ENCODE data around the gene ELL. TPM values are rescaled to one million over a fixed set of nuclear protein-coding genes. Genes with fewer than 3 reads are reported as not detected.

The ELL gene
- total and polyA plus RNA-seq, 3 experiments from 2014 or later = 22.1 to 25.5 (median 24.4) TPM

DNA sequence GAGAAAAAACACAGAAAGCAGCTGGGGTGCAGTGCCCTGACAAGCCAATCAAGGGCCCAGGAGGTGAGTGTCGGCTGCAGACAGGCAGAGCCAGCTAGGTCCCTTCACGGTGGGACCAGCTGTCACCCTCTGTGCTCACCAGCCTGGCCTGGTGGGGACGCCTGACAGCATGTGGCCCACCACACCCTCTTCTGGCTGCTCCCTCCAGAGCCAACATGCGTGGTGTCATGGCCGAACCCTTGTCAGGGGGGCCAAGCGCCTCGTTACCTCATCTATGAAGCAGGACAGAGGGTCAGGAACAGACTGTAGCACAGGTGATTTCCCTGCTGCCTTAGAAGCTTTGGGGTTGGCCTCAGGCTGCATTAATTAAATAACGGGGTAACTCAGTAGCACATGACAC, 43.9 kb downstream of the ELL start:
- no peaks in the 10 kb centered on the region for H3K36me3 ChIP-seq (ENCODE audit: insufficient read depth, low read length)
- no peaks in the 10 kb centered on the region for H3K9me3 ChIP-seq (ENCODE audit: low read length)
- no peak for DNase-seq
- no peak overlapping the region for H3K4me3 ChIP-seq (ENCODE audit: low read length)
- Mint-ChIP-seq H3K36me3 (peaks cover 0 to 14% (median 0%) of the 10 kb centered on the region in 3 donors), H3K4me1 (peaks cover 82 to 94% (median 88%) of the 10 kb centered on the region in 3 donors), H3K27me3 (no peaks in the 10 kb centered on the region), H3K4me3 (peak overlapping the region; percentile 32 to 86 (median 73)), H3K9me3 (peaks cover 0 to 5% (median 0%) of the 10 kb centered on the region in 5 donors), H3K27ac (peak overlapping the region; percentile 93 to 100 (median 96))
- peaks cover 81% of the 10 kb centered on the region for H3K4me1 ChIP-seq (ENCODE audit: insufficient read depth, low read length)
- no peaks in the 10 kb centered on the region for H3K27me3 ChIP-seq (ENCODE audit: insufficient read depth, low read length, poor library complexity, severe bottlenecking)
- peak overlapping the region; percentile 51 for H3K27ac ChIP-seq (ENCODE audit: low read depth, low read length)
- CTCF ChIA-PET = interaction anchor here (0.9 kb wide), 1 partner anchor 41 kb away, joined by 3 read pairs; no protein-coding TSS in a partner anchor
- POLR2A ChIA-PET = no interaction called here

DNA sequence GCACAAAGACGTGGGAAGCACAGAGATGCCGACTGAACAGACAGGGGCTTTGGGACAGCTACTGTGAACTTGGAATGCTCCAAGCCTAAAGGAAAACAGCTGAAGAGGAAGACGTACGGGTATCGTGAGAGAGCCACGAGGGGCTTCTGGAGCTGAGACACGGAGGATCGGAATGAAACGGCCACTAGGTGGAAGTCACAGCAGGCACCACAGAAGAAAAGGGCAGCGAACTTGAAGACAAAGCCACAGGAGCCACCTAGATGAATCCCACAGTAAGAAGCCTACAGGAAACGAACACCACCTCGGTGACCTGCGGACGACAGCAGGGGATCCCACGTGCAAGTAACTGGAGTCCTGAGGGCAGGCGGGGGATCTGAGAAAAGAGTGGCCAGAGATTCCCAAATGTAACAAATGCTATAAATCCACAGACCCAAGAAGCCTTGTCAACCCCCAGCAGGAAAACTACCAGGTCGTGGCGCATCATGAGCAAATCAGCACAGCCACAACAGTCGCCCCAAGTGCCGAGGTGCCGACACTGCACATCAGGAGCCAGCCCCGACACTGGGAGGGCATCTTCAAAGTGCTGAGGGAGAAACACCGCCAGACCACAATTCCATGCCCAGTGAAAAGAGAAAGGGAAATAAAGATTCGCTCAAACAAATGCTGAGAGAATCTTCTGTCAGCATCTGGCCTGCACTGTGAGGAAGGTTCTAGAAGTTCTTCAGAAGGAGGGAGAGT, 44.7 kb downstream of the ELL start:
- H3K4me1 Mint-ChIP-seq = peaks cover 80 to 93% (median 87%) of the 10 kb centered on the region in 3 donors
- peaks cover 0 to 5% (median 0%) of the 10 kb centered on the region in 5 donors for H3K9me3 Mint-ChIP-seq
- no peak overlapping the region for H3K4me3 ChIP-seq (ENCODE audit: low read length)
- no peaks in the 10 kb centered on the region for H3K9me3 ChIP-seq (ENCODE audit: low read length)
- H3K4me1 ChIP-seq (ENCODE audit: insufficient read depth, low read length) = peaks cover 76% of the 10 kb centered on the region
- no peaks in the 10 kb centered on the region for H3K27me3 Mint-ChIP-seq
- H3K36me3 Mint-ChIP-seq = peaks cover 0 to 19% (median 0%) of the 10 kb centered on the region in 3 donors
- peak in 1 of 5 donors; percentile 50 for DNase-seq
- H3K36me3 ChIP-seq (ENCODE audit: insufficient read depth, low read length) = no peaks in the 10 kb centered on the region
- H3K27me3 ChIP-seq (ENCODE audit: insufficient read depth, low read length, poor library complexity, severe bottlenecking) = no peaks in the 10 kb centered on the region
- H3K27ac Mint-ChIP-seq = peak overlapping the region; percentile 93 to 100 (median 96)
- H3K27ac ChIP-seq (ENCODE audit: low read depth, low read length) = peak overlapping the region; percentile 6
- peak overlapping the region; percentile 32 to 80 (median 73) for H3K4me3 Mint-ChIP-seq
- POLR2A ChIA-PET = interaction anchor here (0.7 to 1.2 kb wide), 2 partner anchors 19 to 80 kb away, joined by 3 read pairs; partner anchors contain the start of gene KXD1
- CTCF ChIA-PET = interaction anchor here (0.9 to 4.2 kb wide), 2 partner anchors 19 to 43 kb away, joined by 3 to 28 read pairs; partner anchors contain the start of gene ELL

DNA sequence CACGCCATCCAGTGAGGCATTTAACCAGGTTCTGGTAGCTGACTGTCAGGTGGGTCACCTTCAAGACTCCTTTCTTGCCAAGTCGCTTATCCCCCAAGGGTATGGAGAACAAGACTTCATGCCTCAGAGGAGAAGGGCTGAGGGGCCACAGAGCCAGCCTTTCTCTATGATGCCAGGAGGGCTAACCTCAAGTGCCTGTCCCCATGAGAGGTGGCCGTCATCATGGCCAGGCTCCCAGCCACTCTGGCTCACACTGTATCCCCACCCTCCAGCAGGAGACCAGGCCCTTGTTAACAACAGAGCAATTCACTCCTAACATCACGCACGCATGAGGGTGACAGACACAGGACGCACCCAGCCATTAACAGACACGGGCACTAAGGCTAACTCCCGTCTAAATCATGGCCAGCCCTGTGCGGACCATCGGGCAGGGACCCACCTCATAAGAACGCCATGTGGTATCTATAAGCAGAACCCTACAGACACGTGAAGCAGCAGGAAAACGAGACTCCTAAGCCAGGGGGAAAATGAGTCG, 45.3 kb downstream of the ELL start:
- ChIA-PET CTCF (interaction anchor here (0.9 to 4.2 kb wide), 3 partner anchors 20 to 43 kb away, joined by 3 to 28 read pairs (median 3); partner anchors contain the start of gene ELL), POLR2A (interaction anchor here (0.7 to 1.2 kb wide), 2 partner anchors 20 to 81 kb away, joined by 3 read pairs; partner anchors contain the start of gene KXD1)
- Mint-ChIP-seq H3K36me3 (peaks cover 0 to 25% (median 0%) of the 10 kb centered on the region in 3 donors), H3K9me3 (peaks cover 0 to 5% (median 0%) of the 10 kb centered on the region in 5 donors), H3K27me3 (no peaks in the 10 kb centered on the region), H3K4me3 (peak overlapping the region; percentile 29 to 80 (median 73)), H3K4me1 (peaks cover 81 to 91% (median 88%) of the 10 kb centered on the region in 3 donors), H3K27ac (peak overlapping the region; percentile 69 to 100 (median 96))
- Histone ChIP-seq H3K4me1 (ENCODE audit: insufficient read depth, low read length) (peaks cover 74% of the 10 kb centered on the region), H3K4me3 (ENCODE audit: low read length) (no peak overlapping the region), H3K36me3 (ENCODE audit: insufficient read depth, low read length) (no peaks in the 10 kb centered on the region), H3K9me3 (ENCODE audit: low read length) (no peaks in the 10 kb centered on the region), H3K27me3 (ENCODE audit: insufficient read depth, low read length, poor library complexity, severe bottlenecking) (no peaks in the 10 kb centered on the region), H3K27ac (ENCODE audit: low read depth, low read length) (no peak overlapping the region)
- DNase-seq = no peak

DNA sequence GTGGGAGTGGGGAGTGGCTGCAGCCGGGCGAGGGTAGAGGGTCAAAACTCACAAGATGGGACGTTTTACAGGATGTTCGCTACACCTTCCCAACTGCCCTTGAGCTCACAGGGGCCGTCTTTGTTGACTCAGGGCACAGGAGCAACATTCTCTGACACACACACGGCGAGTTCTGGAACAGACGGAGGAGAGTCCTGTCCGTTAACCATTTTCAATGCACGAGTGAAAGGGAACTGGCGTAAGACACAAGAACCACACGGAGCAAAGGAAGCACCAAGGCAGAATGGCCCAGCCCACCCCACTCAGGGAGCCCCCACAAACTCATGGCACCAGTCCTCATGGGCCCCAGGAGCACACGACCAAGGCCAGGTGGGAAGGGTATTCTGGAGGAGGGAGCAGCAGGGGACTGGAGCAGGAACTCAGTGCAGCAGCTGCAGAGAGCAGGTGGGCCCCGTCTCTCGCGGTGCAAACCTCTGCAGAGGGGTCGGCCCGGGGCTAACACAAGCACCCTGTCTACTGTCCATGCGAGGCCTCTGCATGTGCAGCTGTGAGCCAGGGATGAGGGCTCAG, 46.0 kb downstream of the ELL start:
- Mint-ChIP-seq H3K4me1 (peaks cover 74 to 89% (median 83%) of the 10 kb centered on the region in 3 donors), H3K36me3 (peaks cover 0 to 32% (median 0%) of the 10 kb centered on the region in 3 donors), H3K27ac (peak overlapping the region; percentile 93 to 100 (median 96)), H3K4me3 (peak overlapping the region; percentile 58 to 92 (median 72)), H3K9me3 (peaks cover 0 to 5% (median 0%) of the 10 kb centered on the region in 5 donors), H3K27me3 (no peaks in the 10 kb centered on the region)
- POLR2A ChIA-PET = interaction anchor here (0.6 to 1.2 kb wide), 4 partner anchors 47 to 593 kb away, joined by 3 to 8 read pairs (median 6); partner anchors contain the start of gene KXD1
- Histone ChIP-seq H3K27me3 (ENCODE audit: insufficient read depth, low read length, poor library complexity, severe bottlenecking) (no peaks in the 10 kb centered on the region), H3K36me3 (ENCODE audit: insufficient read depth, low read length) (no peaks in the 10 kb centered on the region), H3K4me3 (ENCODE audit: low read length) (peak overlapping the region; percentile 8), H3K27ac (ENCODE audit: low read depth, low read length) (peak overlapping the region; percentile 76), H3K9me3 (ENCODE audit: low read length) (no peaks in the 10 kb centered on the region), H3K4me1 (ENCODE audit: insufficient read depth, low read length) (peaks cover 67% of the 10 kb centered on the region)
- CTCF ChIA-PET = interaction anchor here (0.9 to 4.2 kb wide), 5 partner anchors 13 to 113 kb away, joined by 3 to 28 read pairs (median 4); partner anchors contain the start of genes ELL and REX1BD
- DNase-seq = no peak

DNA sequence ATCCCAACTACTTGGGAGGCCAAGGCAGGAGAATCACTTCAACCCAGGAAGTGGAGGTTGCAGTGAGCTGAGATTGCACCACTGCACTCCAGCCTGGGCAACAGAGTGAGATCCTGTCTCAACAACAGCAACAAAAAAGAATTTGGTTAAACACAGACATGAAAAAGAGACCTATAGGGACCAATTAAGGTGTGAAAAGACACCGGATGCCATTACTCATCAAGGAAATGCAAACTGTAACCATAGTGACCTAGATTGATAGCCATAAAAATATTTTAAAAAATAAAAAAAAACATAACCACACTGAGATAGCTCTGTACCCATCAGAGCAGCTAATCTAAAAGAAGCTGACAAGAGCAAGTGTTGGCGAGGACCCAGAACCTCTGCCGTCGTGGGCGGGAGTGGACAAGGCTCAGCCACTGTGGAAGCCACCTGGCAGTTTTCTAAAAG, 46.8 kb downstream of the ELL start:
- Mint-ChIP-seq H3K36me3 (peaks cover 0 to 38% (median 0%) of the 10 kb centered on the region in 3 donors), H3K27ac (peak overlapping the region; percentile 93 to 100 (median 96)), H3K4me1 (peaks cover 73 to 90% (median 81%) of the 10 kb centered on the region in 3 donors), H3K4me3 (peak overlapping the region; percentile 58 to 92 (median 72)), H3K9me3 (peaks cover 0 to 5% (median 0%) of the 10 kb centered on the region in 5 donors), H3K27me3 (no peaks in the 10 kb centered on the region)
- Histone ChIP-seq H3K36me3 (ENCODE audit: insufficient read depth, low read length) (no peaks in the 10 kb centered on the region), H3K4me1 (ENCODE audit: insufficient read depth, low read length) (peaks cover 59% of the 10 kb centered on the region), H3K9me3 (ENCODE audit: low read length) (no peaks in the 10 kb centered on the region), H3K4me3 (ENCODE audit: low read length) (peak overlapping the region; percentile 8), H3K27ac (ENCODE audit: low read depth, low read length) (peak overlapping the region; percentile 76), H3K27me3 (ENCODE audit: insufficient read depth, low read length, poor library complexity, severe bottlenecking) (no peaks in the 10 kb centered on the region)
- ChIA-PET CTCF (interaction anchor here (0.6 to 4.2 kb wide), 7 partner anchors 13 to 231 kb away, joined by 3 to 28 read pairs (median 4); partner anchors contain the start of genes ELL and REX1BD), POLR2A (interaction anchor here (0.6 to 2.7 kb wide), 5 partner anchors 21 to 594 kb away, joined by 3 to 10 read pairs (median 6); partner anchors contain the start of gene KXD1)
- peak in 4 of 5 donors; percentile 35 to 81 (median 57) for DNase-seq

DNA sequence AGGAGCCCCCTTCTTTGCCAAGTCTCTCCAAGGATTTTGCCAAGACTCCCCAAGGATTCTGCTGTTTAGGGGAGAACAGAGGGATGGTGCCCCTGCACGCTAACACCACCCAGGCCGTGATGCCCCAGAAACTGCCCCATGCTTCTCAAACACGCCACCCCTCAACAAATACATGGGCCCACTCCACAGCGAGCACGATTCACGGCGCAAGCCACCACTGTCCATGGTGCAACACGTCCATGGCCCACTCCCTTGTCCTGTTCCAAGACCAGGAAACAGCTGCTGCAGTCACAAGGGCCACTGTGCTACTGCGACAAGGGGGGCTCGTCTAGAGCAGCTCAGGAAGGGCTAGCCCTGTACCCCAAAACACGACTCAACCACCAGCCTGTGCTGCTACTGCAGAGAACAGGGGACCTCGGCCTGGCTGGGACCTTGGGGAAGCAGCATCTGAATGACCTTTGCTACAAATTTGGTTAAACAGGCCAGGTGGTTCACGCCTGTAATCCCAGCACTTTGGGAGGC, 47.4 kb downstream of the ELL start:
- ChIA-PET CTCF (interaction anchor here (0.6 to 4.2 kb wide), 9 partner anchors 13 to 232 kb away, joined by 3 to 28 read pairs (median 4); partner anchors contain the start of genes ELL and REX1BD), POLR2A (interaction anchor here (1.0 to 2.7 kb wide), 3 partner anchors 22 to 83 kb away, joined by 3 to 10 read pairs (median 8); partner anchors contain the start of gene KXD1)
- DNase-seq = no peak
- Histone ChIP-seq H3K4me1 (ENCODE audit: insufficient read depth, low read length) (peaks cover 53% of the 10 kb centered on the region), H3K4me3 (ENCODE audit: low read length) (no peak overlapping the region), H3K27ac (ENCODE audit: low read depth, low read length) (peak overlapping the region; percentile 76), H3K27me3 (ENCODE audit: insufficient read depth, low read length, poor library complexity, severe bottlenecking) (no peaks in the 10 kb centered on the region), H3K36me3 (ENCODE audit: insufficient read depth, low read length) (no peaks in the 10 kb centered on the region), H3K9me3 (ENCODE audit: low read length) (no peaks in the 10 kb centered on the region)
- peaks cover 0 to 41% (median 0%) of the 10 kb centered on the region in 3 donors for H3K36me3 Mint-ChIP-seq
- H3K4me3 Mint-ChIP-seq = peak overlapping the region in 6 of 7 donors; percentile 58 to 92 (median 76)
- H3K27me3 Mint-ChIP-seq = no peaks in the 10 kb centered on the region
- H3K9me3 Mint-ChIP-seq = peaks cover 0 to 5% (median 0%) of the 10 kb centered on the region in 5 donors
- H3K27ac Mint-ChIP-seq = peak overlapping the region; percentile 93 to 100 (median 96)
- H3K4me1 Mint-ChIP-seq = peaks cover 71 to 89% (median 81%) of the 10 kb centered on the region in 3 donors

DNA sequence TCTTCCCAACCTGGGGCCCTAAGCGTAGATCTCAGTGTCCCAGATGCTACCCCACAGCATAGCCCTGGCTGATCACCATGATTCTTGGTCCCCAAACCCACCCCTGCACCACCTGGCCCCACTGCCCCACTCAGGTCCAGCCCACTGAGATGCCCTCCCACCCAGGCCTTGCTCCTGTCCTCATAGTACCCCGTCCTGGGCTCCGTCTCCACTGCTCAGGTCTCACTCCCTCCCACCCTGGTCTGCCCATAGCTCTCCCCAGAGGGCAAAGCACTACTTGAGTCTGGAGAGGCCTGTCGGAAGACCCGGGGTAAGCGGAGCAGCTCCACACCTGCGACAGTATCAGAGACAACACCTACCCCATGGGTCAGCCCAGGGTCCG, 48.2 kb downstream of the ELL start:
- Histone ChIP-seq H3K27me3 (ENCODE audit: insufficient read depth, low read length, poor library complexity, severe bottlenecking) (no peaks in the 10 kb centered on the region), H3K4me1 (ENCODE audit: insufficient read depth, low read length) (peaks cover 46% of the 10 kb centered on the region), H3K9me3 (ENCODE audit: low read length) (no peaks in the 10 kb centered on the region), H3K27ac (ENCODE audit: low read depth, low read length) (no peak overlapping the region), H3K36me3 (ENCODE audit: insufficient read depth, low read length) (no peaks in the 10 kb centered on the region), H3K4me3 (ENCODE audit: low read length) (no peak overlapping the region)
- H3K27ac Mint-ChIP-seq = peak overlapping the region; percentile 90 to 100 (median 96)
- peaks cover 0 to 5% (median 0%) of the 10 kb centered on the region in 5 donors for H3K9me3 Mint-ChIP-seq
- peak overlapping the region in 3 of 7 donors; percentile 28 to 81 (median 73) for H3K4me3 Mint-ChIP-seq
- peaks cover 0 to 44% (median 0%) of the 10 kb centered on the region in 3 donors for H3K36me3 Mint-ChIP-seq
- DNase-seq = no peak
- peaks cover 66 to 88% (median 74%) of the 10 kb centered on the region in 3 donors for H3K4me1 Mint-ChIP-seq
- H3K27me3 Mint-ChIP-seq = no peaks in the 10 kb centered on the region
- ChIA-PET CTCF (interaction anchor here (0.7 to 4.2 kb wide), 10 partner anchors 9 to 194 kb away, joined by 3 to 28 read pairs (median 4); partner anchors contain the start of genes ELL and REX1BD), POLR2A (interaction anchor here (2.7 kb wide), 1 partner anchor 23 kb away, joined by 10 read pairs; no protein-coding TSS in a partner anchor)
